Ishikawa (cell line): ENCODE measurements around the gene MALT1.

Source experiments
- CEBPB ChIP-seq: IDR thresholded peaks from 2 replicates; pipeline ENCODE4 v1.6.1; 2012
- EP300 ChIP-seq: IDR thresholded peaks from 2 replicates; pipeline ENCODE4 v1.6.1; 2012; ENCODE audit warnings: borderline replicate concordance

GRCh38 chr18:58645398-58645797 lies 25.9 kb upstream of the MALT1 start:
- TF ChIP-seq EP300: no peak
- TF ChIP-seq CEBPB: no peak
